Right lung (tissue), 5 donors: Measurements from ENCODE around the gene ANXA2. TPM values are rescaled to one million over a fixed set of nuclear protein-coding genes. Genes with fewer than 3 reads are reported as not detected.

Source experiments
- DNase-seq, 2 donors: peaks; one replicate each; pipeline ENCODE4 v3.0.0-alpha.2; 2013
- polyA plus RNA-seq, 5 donors: library from polyadenylated mRNA; unstranded; fragments of 120-200 nt; gene quantifications; one replicate each; pipeline versions ENCODE4 v1.2.1 to v1.2.3, GENCODE V29; 2013; ENCODE audit warnings: inconsistent platforms in 1 of 5, low replicate concordance in 1 of 5; ENCODE audit not compliant: insufficient read length in 5 of 5, insufficient read depth in 1 of 5

ANXA2 gene
- polyA plus RNA-seq, 5 donors: 612 to 791 (median 713) TPM

GRCh38 chr15:60313906-60314305, 83.9 kb downstream of the ANXA2 start:
- DNase-seq: no peak

- DNase-seq: no peak
These were observed 90.8 kb downstream of the ANXA2 start for GRCh38 chr15:60307034-60307433.

- DNase-seq: no peak
These were observed 96.8 kb downstream of the ANXA2 start for GRCh38 chr15:60301024-60301423.

DNA sequence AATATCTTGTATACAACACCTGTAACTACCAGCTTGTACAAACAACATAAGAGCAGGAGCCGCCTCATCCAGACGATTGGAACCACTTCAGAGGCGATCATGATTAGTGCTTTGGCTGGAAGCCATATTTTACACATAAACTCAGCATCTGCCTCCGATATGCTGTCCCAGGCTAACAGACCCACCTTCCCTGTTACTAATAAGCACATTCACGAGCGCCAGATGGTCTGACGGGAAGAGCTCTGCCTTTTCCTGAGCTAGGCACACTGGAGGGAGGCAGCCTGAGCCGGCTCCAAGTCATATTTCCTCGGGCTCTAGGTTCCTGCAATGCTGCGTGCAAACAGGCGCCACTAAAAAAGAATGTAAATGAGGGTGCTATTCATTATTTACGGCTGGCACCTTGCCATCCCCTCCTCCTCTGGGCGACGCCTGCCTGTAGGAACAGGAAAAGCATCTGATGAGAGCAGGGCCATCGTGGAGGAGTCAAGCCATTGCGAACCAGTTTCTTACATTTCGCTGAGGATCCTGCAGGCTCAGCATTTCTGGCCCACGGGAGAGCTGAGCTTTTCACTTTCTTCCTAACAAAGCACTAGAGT, 98.2 kb downstream of the ANXA2 start:
- peak in 1 of 2 donors; percentile 15 for DNase-seq

Other genes with a start within 250 kb of the ANXA2 start
- 100 to 1,000 TPM in 2 of 5 donors, 10 to 100 TPM in 3; 63.3 to 104 (median 88.5) TPM for gene ICE2, start 81.2 kb upstream of the ANXA2 start, polyA plus RNA-seq